H1 (cell line): ENCODE results near the gene SIGLEC11. TPM values are rescaled to one million over a fixed set of nuclear protein-coding genes. Genes with fewer than 3 reads are reported as not detected.
"Not testable (repeated sequence)": the region's sequence is repeated elsewhere in the genome, so short reads cannot be mapped to it uniquely, and the experiment has no call there.

Experiments
- CTCF ChIA-PET: fragments of 300-600 bp; sonication (Branson Sonifier 250); formaldehyde crosslinking; loops from one replicate; lab custom pipeline; 2021; ENCODE audit not compliant: partially characterized antibody; lab: Charles Lee
- POLR2A ChIA-PET: fragments of 300-600 bp; sonication (Branson Sonifier 250); formaldehyde crosslinking; loops from one replicate; lab custom pipeline; 2021; ENCODE audit warnings: inconsistent platforms; ENCODE audit not compliant: partially characterized antibody; lab: Charles Lee
- DNase-seq, 2 experiments: peaks; one replicate each; pipeline versions ENCODE4 v3.0.0 to v3.0.0-alpha.2; 2010 to 2022; ENCODE audit warnings: low spot score in 2 of 2, low read depth in 1 of 2, mixed read lengths in 1 of 2
- FAIRE-seq: peaks from 2 replicates; lab custom pipeline; 2011; peaks lifted over from hg19 to GRCh38; lab: Jason Lieb, UNC
- H2AFZ ChIP-seq: 2 replicates; pipeline ENCODE4 v1.8.1; 2012; ENCODE audit warnings: low read length, inconsistent platforms
- H2AK5ac ChIP-seq: 2 replicates; pipeline ENCODE4 v1.6.1; 2013; ENCODE audit warnings: low read depth, low read length
- H2BK120ac ChIP-seq: replicated peaks from 2 replicates; pipeline ENCODE3; 2013; ENCODE audit warnings: low read depth, low read length, inconsistent platforms
- H2BK12ac ChIP-seq: 2 replicates; pipeline ENCODE4 v1.6.1; 2013; ENCODE audit warnings: low read depth, low read length
- H2BK15ac ChIP-seq: 2 replicates; pipeline ENCODE4 v1.6.1; 2013; ENCODE audit warnings: low read length
- H2BK20ac ChIP-seq: 2 replicates; pipeline ENCODE4 v1.6.1; 2013; ENCODE audit warnings: low read length
- H2BK5ac ChIP-seq: 2 replicates; pipeline ENCODE4 v1.6.1; 2013; ENCODE audit warnings: low read depth, low read length
- H3K14ac ChIP-seq: 2 replicates; pipeline ENCODE4 v1.6.1; 2013; ENCODE audit warnings: inconsistent platforms; ENCODE audit not compliant: insufficient read length
- H3K18ac ChIP-seq: 2 replicates; pipeline ENCODE4 v1.6.1; 2013; ENCODE audit warnings: low read length; ENCODE audit errors: extremely low read depth
- H3K23ac ChIP-seq: 2 replicates; pipeline ENCODE4 v1.6.1; 2013; ENCODE audit warnings: inconsistent platforms; ENCODE audit not compliant: insufficient read length
- H3K23me2 ChIP-seq: 2 replicates; pipeline ENCODE4 v1.6.1; 2013; ENCODE audit warnings: low read depth, low read length
- H3K27ac ChIP-seq: 2 replicates; pipeline ENCODE4 v1.6.1; 2011; ENCODE audit warnings: low read depth, low read length, inconsistent platforms
- H3K27me3 ChIP-seq, 4 experiments: replicated peaks in 1 of 4; 1 replicate in 1 of 4; 2 replicates in 3 of 4; pipeline versions ENCODE4 v1.6.1 to v1.8.1; 2011 to 2013; ENCODE audit warnings: low read length in 3 of 4, mild to moderate bottlenecking in 3 of 4, inconsistent platforms in 2 of 4, mixed read lengths in 2 of 4, moderate library complexity in 1 of 4; ENCODE audit not compliant: control insufficient read depth in 3 of 4, insufficient read depth in 3 of 4; ENCODE audit errors: extremely low read depth in 1 of 4
- H3K36me3 ChIP-seq, 4 experiments: 2 replicates each; pipeline versions ENCODE4 v1.6.1 to v1.8.1; 2011 to 2013; ENCODE audit warnings: mild to moderate bottlenecking in 4 of 4, low read length in 3 of 4, moderate library complexity in 2 of 4, control low read depth in 1 of 4, inconsistent platforms in 1 of 4; ENCODE audit not compliant: insufficient read depth in 4 of 4, control insufficient read depth in 2 of 4
- H3K4ac ChIP-seq: replicated peaks from 2 replicates; pipeline ENCODE3; 2013; ENCODE audit warnings: low read length, low read depth, mixed read lengths, inconsistent platforms; ENCODE audit not compliant: insufficient read length
- H3K4me1 ChIP-seq, 4 experiments: replicated peaks in 1 of 4; 1 replicate in 1 of 4; 2 replicates in 3 of 4; pipeline versions ENCODE4 v1.6.1 to v1.8.1; 2011 to 2013; ENCODE audit warnings: low read length in 3 of 4, inconsistent platforms in 2 of 4, mixed read lengths in 1 of 4; ENCODE audit not compliant: insufficient read depth in 4 of 4, control insufficient read depth in 3 of 4
- H3K4me2 ChIP-seq, 2 experiments: 2 replicates each; pipeline versions ENCODE4 v1.6.1 to v1.8.1; 2011 to 2013; ENCODE audit warnings: low read depth in 2 of 2, low read length in 2 of 2, control low read depth in 1 of 2, inconsistent platforms in 1 of 2, mild to moderate bottlenecking in 1 of 2; ENCODE audit not compliant: insufficient read depth in 1 of 2
- H3K4me3 ChIP-seq, 4 experiments: fragments of 200-600, 300-600 bp in 1 of 4; sonication (generic), shearing (Covaris generic), sonication (Bioruptor Twin) in 1 of 4; 2 replicates each; pipeline versions ENCODE4 v1.5.1 to v1.8.1; 2011 to 2016; ENCODE audit warnings: low read length in 4 of 4, low read depth in 3 of 4, control low read depth in 2 of 4, inconsistent platforms in 2 of 4, mild to moderate bottlenecking in 2 of 4, mixed read lengths in 1 of 4, moderate library complexity in 1 of 4; ENCODE audit not compliant: insufficient read depth in 2 of 4; ENCODE audit errors: extremely low read depth in 1 of 4
- H3K56ac ChIP-seq: replicated peaks from 2 replicates; pipeline ENCODE3; 2013; ENCODE audit warnings: low read depth, mild to moderate bottlenecking, mixed read lengths, low read length, inconsistent platforms; ENCODE audit not compliant: insufficient read length
- H3K79me1 ChIP-seq: 2 replicates; pipeline ENCODE4 v1.6.1; 2013; ENCODE audit warnings: low read depth, low read length, control low read depth
- H3K79me2 ChIP-seq, 2 experiments: 2 replicates each; pipeline versions ENCODE4 v1.6.1 to v1.8.1; 2012 to 2013; ENCODE audit warnings: low read length in 2 of 2, mild to moderate bottlenecking in 2 of 2, inconsistent platforms in 1 of 2; ENCODE audit not compliant: insufficient read depth in 2 of 2, control insufficient read depth in 1 of 2
- H3K9ac ChIP-seq, 4 experiments: replicated peaks in 1 of 4; 1 replicate in 1 of 4; 2 replicates in 3 of 4; pipeline versions ENCODE4 v1.6.1 to v1.8.1; 2011 to 2013; ENCODE audit warnings: low read depth in 3 of 4, low read length in 3 of 4, control low read depth in 2 of 4, mild to moderate bottlenecking in 2 of 4, moderate library complexity in 2 of 4, inconsistent platforms in 1 of 4; ENCODE audit errors: extremely low read depth in 1 of 4
- H3K9me3 ChIP-seq, 2 experiments: 2 replicates each; pipeline versions ENCODE4 v1.6.1 to v1.8.1; 2012 to 2013; ENCODE audit warnings: mild to moderate bottlenecking in 2 of 2, moderate library complexity in 2 of 2, control low read depth in 1 of 2, inconsistent platforms in 1 of 2, low read depth in 1 of 2, low read length in 1 of 2, mixed read lengths in 1 of 2; ENCODE audit not compliant: insufficient read depth in 2 of 2
- H4K20me1 ChIP-seq, 2 experiments: replicated peaks in 1 of 2; 2 replicates each; pipeline versions ENCODE3 to v1.8.1; 2011 to 2013; ENCODE audit warnings: inconsistent platforms in 2 of 2, low read length in 2 of 2, mild to moderate bottlenecking in 1 of 2; ENCODE audit not compliant: insufficient read depth in 2 of 2, control insufficient read depth in 1 of 2
- H4K5ac ChIP-seq: 2 replicates; pipeline ENCODE4 v1.6.1; 2013; ENCODE audit warnings: low read length, low read depth, mixed read lengths, inconsistent platforms; ENCODE audit not compliant: insufficient read length
- H4K8ac ChIP-seq: 2 replicates; pipeline ENCODE4 v1.8.0; 2013; ENCODE audit warnings: mild to moderate bottlenecking, moderate library complexity, low read length, inconsistent platforms; ENCODE audit not compliant: insufficient read depth; ENCODE audit errors: extremely low read depth
- H4K91ac ChIP-seq: replicated peaks from 2 replicates; pipeline ENCODE3; 2013; ENCODE audit warnings: low read length, mixed read lengths, inconsistent platforms; ENCODE audit not compliant: insufficient read length
- WGBS, 2 experiments: shearing (Covaris generic) in 1 of 2; methylation state at CpG; one replicate each; pipeline versions ENCODE4 v1.1.6 to v1.1.7; 2013 to 2015; ENCODE audit warnings: low lambda C conversion rate in 2 of 2, mixed read lengths in 2 of 2, inconsistent platforms in 1 of 2, low coverage in 1 of 2, missing lambda C conversion rate in 1 of 2; ENCODE audit not compliant: insufficient replicate concordance in 2 of 2, insufficient coverage in 1 of 2, insufficient read length in 1 of 2; ENCODE audit errors: extremely low coverage in 1 of 2, missing lambda C conversion rate in 1 of 2; 5-methylcytosine and 5-hydroxymethylcytosine counted together
- polyA plus RNA-seq, 7 experiments: library from polyadenylated mRNA; depleted of rRNA in 3 of 7; stranded (reverse) in 5 of 7; unstranded in 2 of 7; fragments of >200 nt in 5 of 7; fragments of 200-250 nt in 2 of 7; gene quantifications; 1 replicate in 5 of 7; 2 replicates in 1 of 7; 4 replicates in 1 of 7; pipeline versions ENCODE4 v1.2.1 to v1.2.3, GENCODE V29; 2011 to 2013; ENCODE audit warnings: missing spikeins in 2 of 7, mixed read lengths in 2 of 7
- total RNA-seq: library from RNA; stranded (reverse); fragmentation: NEBNext Ultra II Directional; extraction: Animal tissue kit (Norgen Biotek cat#: 25700); gene quantifications from 2 replicates; pipeline ENCODE4 v1.2.1, GENCODE V29; 2021

The SIGLEC11 gene
- total and polyA plus RNA-seq, 2 of the 8 experiments (the other 6 are each of a cell fraction or from before 2014, with no cell fraction given) = 0.18 TPM; not detected in 1

DNA sequence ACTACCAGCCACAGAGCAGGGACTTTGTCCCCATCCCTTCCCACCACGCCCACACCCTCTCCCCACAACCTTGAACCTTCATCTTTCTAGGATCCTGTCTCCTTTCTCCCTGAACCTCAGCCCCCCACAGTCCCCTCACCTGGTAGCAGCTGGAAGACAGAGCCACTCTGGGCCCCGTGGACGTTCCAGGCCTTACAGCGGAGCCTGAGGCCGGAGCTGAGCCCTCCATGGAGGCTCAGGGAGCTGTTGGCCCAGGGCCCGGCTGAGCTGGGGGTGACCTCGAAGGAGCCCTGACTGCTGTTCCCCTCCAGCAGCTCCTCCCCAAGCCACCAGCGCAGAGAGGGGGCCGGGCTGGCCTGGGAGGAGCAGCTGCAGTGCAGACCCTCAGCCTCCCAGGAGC, 2.8 kb downstream of the SIGLEC11 start:
- not testable (repeated sequence) for H2BK20ac ChIP-seq, H3K27me3 ChIP-seq, H3K18ac ChIP-seq, H3K56ac ChIP-seq, H3K4ac ChIP-seq, H2BK5ac ChIP-seq, H3K23me2 ChIP-seq, H4K5ac ChIP-seq, H2BK15ac ChIP-seq, H3K36me3 ChIP-seq, H2AK5ac ChIP-seq, H3K27ac ChIP-seq, H3K79me2 ChIP-seq, H3K14ac ChIP-seq, H3K9ac ChIP-seq, DNase-seq, H3K9me3 ChIP-seq, H3K79me1 ChIP-seq, H2BK120ac ChIP-seq, H3K4me3 ChIP-seq, H3K23ac ChIP-seq, H4K20me1 ChIP-seq, FAIRE-seq
- ChIA-PET POLR2A (interaction anchor here (1.9 to 2.7 kb wide), 2 partner anchors 25 to 29 kb away, joined by 7 to 9 read pairs; partner anchors contain the start of genes ATF5 and NUP62), CTCF (interaction anchor here (1.3 to 1.9 kb wide), 3 partner anchors 20 to 26 kb away, joined by 4 to 10 read pairs (median 6); no protein-coding TSS in a partner anchor)
- H3K4me2 ChIP-seq = 0 out of 4 replicates have a peak overlapping the region, but pooled peaks have one; percentile 1 to 30
- peak overlapping the region; percentile 5 for H4K91ac ChIP-seq
- peak overlapping the region; percentile 6; the same call in 1 of the 2 replicates for H2AFZ ChIP-seq
- H4K8ac ChIP-seq = peak overlapping the region; percentile 19; the same call in 1 of the 2 replicates
- H2BK12ac ChIP-seq = peak overlapping the region; percentile 68; the same call in 1 of the 2 replicates
- WGBS, 2 experiments = 85% methylated on average over 8 of the region's 9 CpGs; no CpG with 5 or more reads in 1 of the 2 experiments
- peaks cover 0 to 17% (median 9%) of the 10 kb centered on the region in 4 experiments; a peak in 6 of 7 replicates for H3K4me1 ChIP-seq
